ENCODE measurements around the gene RAB6C.
"Not testable (repeated sequence)": the region's sequence is repeated elsewhere in the genome, so short reads cannot be mapped to it uniquely, and the experiment has no call there.

The RAB6C gene

GRCh38 chr2:129993151-129993550 lies 13.7 kb downstream of the RAB6C start:
- WGBS, 2 experiments (ENCODE audit: insufficient coverage in 2 of 2) = 75 to 77% methylated on average over 7 to 12 of the region's 20 CpGs
- H3K27ac ChIP-seq (ENCODE audit: low read depth, low read length, severe bottlenecking) = not testable (repeated sequence)

DNA sequence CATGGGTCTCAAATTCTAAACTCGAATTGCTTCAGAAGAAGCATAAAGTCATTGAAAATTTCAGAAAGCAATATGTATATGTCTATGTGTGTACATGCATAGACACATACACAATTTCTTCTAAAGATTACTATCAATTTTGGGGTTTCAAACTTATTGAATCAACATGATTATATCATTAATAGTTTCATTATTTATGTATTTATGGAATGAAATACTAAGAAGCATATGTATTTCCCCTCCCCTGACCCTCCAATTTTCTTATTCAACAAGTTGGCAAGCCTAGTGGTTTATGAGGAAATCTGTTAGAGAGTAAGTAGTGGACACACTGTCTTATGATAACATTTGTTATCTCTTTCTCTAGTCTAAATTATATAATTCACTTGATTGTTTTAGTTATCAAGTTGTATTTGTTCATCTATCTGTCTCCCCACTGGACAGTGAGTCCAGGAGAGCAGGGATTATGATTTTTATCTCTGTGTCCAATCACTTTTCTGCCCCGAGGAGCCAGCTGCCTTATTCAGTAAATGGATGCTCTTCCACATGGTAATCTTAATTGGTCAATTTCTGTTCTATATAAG lies 17.3 kb downstream of the RAB6C start:
- WGBS, 2 experiments (ENCODE audit: insufficient coverage in 2 of 2) = 80% methylated on average over 1 of the region's 2 CpGs; no CpG with 5 or more reads in 1 of the 2 experiments
- not testable (repeated sequence) for H3K27ac ChIP-seq (ENCODE audit: low read depth, low read length, severe bottlenecking); H3K4me3 ChIP-seq (ENCODE audit: extremely low read depth, insufficient read depth, low read length, poor library complexity, severe bottlenecking); H3K36me3 ChIP-seq (ENCODE audit: control insufficient read depth, insufficient read depth, low read length); H3K9me3 ChIP-seq (ENCODE audit: control insufficient read depth, low read length); H3K4me1 ChIP-seq (ENCODE audit: control insufficient read depth, insufficient read depth, low read length, poor library complexity, severe bottlenecking)

More at GRCh38 chr2:129993151-129993550, 13.7 kb downstream of the RAB6C start:
- not testable (repeated sequence) for H3K36me3 ChIP-seq (ENCODE audit: control insufficient read depth, insufficient read depth, low read length); H3K4me1 ChIP-seq (ENCODE audit: control insufficient read depth, insufficient read depth, low read length, poor library complexity, severe bottlenecking); H3K4me3 ChIP-seq (ENCODE audit: extremely low read depth, insufficient read depth, low read length, poor library complexity, severe bottlenecking); H3K9me3 ChIP-seq (ENCODE audit: control insufficient read depth, low read length)

GRCh38 chr2:129998771-129999170 lies 19.3 kb downstream of the RAB6C start:
- WGBS, 2 experiments (ENCODE audit: insufficient coverage in 2 of 2) = 81 to 85% methylated on average over 4 to 5 of the region's 6 CpGs
- H3K4me1 ChIP-seq (ENCODE audit: control insufficient read depth, insufficient read depth, low read length, poor library complexity, severe bottlenecking) = not testable (repeated sequence)

GRCh38 chr2:130005862-130006261 lies 26.4 kb downstream of the RAB6C start:
- H3K9me3 ChIP-seq (ENCODE audit: control insufficient read depth, low read length); H3K36me3 ChIP-seq (ENCODE audit: control insufficient read depth, insufficient read depth, low read length); H3K4me3 ChIP-seq (ENCODE audit: extremely low read depth, insufficient read depth, low read length, poor library complexity, severe bottlenecking); H3K27ac ChIP-seq (ENCODE audit: low read depth, low read length, severe bottlenecking); H3K4me1 ChIP-seq (ENCODE audit: control insufficient read depth, insufficient read depth, low read length, poor library complexity, severe bottlenecking): not testable (repeated sequence)
- WGBS, 2 experiments (ENCODE audit: insufficient coverage in 2 of 2) = 6 to 10% methylated on average over 19 to 20 of the region's 42 CpGs

More at GRCh38 chr2:129998771-129999170, 19.3 kb downstream of the RAB6C start:
- H3K4me3 ChIP-seq (ENCODE audit: extremely low read depth, insufficient read depth, low read length, poor library complexity, severe bottlenecking); H3K36me3 ChIP-seq (ENCODE audit: control insufficient read depth, insufficient read depth, low read length); H3K9me3 ChIP-seq (ENCODE audit: control insufficient read depth, low read length); H3K27ac ChIP-seq (ENCODE audit: low read depth, low read length, severe bottlenecking): not testable (repeated sequence)

DNA sequence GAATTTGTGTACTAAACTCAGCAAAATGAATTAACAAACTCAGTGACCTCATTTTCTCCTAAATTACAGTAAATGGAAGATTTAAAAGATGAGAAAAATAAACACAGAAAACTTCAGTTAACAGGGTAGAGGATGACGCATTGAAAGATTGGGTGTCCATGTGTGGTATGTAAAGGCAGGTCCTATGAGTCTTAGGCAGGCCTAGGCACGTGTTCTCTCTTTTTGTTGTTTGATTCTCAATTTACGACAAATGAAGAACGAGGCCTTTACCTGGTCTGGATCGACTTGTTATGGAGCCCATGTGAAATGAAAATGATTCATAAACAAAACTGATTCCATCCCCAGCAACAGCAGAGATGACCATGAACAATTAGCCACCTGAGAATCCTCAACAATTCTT lies 37.2 kb downstream of the RAB6C start:
- 80 to 90% methylated on average over 2 of the region's 5 CpGs for WGBS, 2 experiments (ENCODE audit: insufficient coverage in 2 of 2)
- H3K27ac ChIP-seq (ENCODE audit: low read depth, low read length, severe bottlenecking); H3K4me3 ChIP-seq (ENCODE audit: extremely low read depth, insufficient read depth, low read length, poor library complexity, severe bottlenecking); H3K4me1 ChIP-seq (ENCODE audit: control insufficient read depth, insufficient read depth, low read length, poor library complexity, severe bottlenecking); H3K9me3 ChIP-seq (ENCODE audit: control insufficient read depth, low read length); H3K36me3 ChIP-seq (ENCODE audit: control insufficient read depth, insufficient read depth, low read length): not testable (repeated sequence)

- no peak overlapping the region for H3K4me3 ChIP-seq (ENCODE audit: extremely low read depth, insufficient read depth, low read length, poor library complexity, severe bottlenecking)
- H3K4me1 ChIP-seq (ENCODE audit: control insufficient read depth, insufficient read depth, low read length, poor library complexity, severe bottlenecking) = no peaks in the 10 kb centered on the region
- WGBS, 2 experiments (ENCODE audit: insufficient coverage in 2 of 2) = 79 to 100% methylated on average over 1 to 2 of the region's 2 CpGs
- H3K27ac ChIP-seq (ENCODE audit: low read depth, low read length, severe bottlenecking) = no peak overlapping the region
- H3K9me3 ChIP-seq (ENCODE audit: control insufficient read depth, low read length) = no peaks in the 10 kb centered on the region
- no peaks in the 10 kb centered on the region for H3K36me3 ChIP-seq (ENCODE audit: control insufficient read depth, insufficient read depth, low read length)
Observed at GRCh38 chr2:130019402-130019801, 39.9 kb downstream of the RAB6C start.

DNA sequence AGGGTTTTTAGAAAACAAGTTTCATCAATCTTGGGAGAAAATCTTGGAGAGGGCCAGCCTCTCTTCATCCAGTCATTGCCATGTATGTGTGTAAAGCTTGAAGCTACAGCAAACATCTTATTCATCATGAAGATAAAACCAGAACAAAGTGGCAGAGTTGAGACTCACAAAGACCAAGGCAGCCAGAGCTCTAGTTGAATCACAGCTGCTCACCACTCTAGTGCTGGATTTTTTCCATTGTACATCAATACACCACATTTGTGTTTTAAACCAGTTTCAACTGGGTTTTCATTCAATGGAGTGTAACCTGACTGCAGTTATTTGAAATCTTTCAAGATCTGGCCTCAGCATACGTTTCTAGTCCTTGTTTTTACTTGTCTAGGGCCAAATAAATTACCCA lies 40.6 kb downstream of the RAB6C start:
- not testable (repeated sequence) for H3K4me1 ChIP-seq (ENCODE audit: control insufficient read depth, insufficient read depth, low read length, poor library complexity, severe bottlenecking); H3K36me3 ChIP-seq (ENCODE audit: control insufficient read depth, insufficient read depth, low read length); H3K9me3 ChIP-seq (ENCODE audit: control insufficient read depth, low read length); H3K27ac ChIP-seq (ENCODE audit: low read depth, low read length, severe bottlenecking); H3K4me3 ChIP-seq (ENCODE audit: extremely low read depth, insufficient read depth, low read length, poor library complexity, severe bottlenecking)
- WGBS, 2 experiments (ENCODE audit: insufficient coverage in 2 of 2) = 67% methylated on average over 1 of the region's 1 CpG; no CpG with 5 or more reads in 1 of the 2 experiments

- not testable (repeated sequence) for H3K4me1 ChIP-seq (ENCODE audit: control insufficient read depth, insufficient read depth, low read length, poor library complexity, severe bottlenecking); H3K36me3 ChIP-seq (ENCODE audit: control insufficient read depth, insufficient read depth, low read length); H3K27ac ChIP-seq (ENCODE audit: low read depth, low read length, severe bottlenecking); H3K4me3 ChIP-seq (ENCODE audit: extremely low read depth, insufficient read depth, low read length, poor library complexity, severe bottlenecking); H3K9me3 ChIP-seq (ENCODE audit: control insufficient read depth, low read length)
- 83% methylated on average over 1 of the region's 1 CpG; no CpG with 5 or more reads in 1 of the 2 experiments for WGBS, 2 experiments (ENCODE audit: insufficient coverage in 2 of 2)
Observed at GRCh38 chr2:130025931-130026330, 46.5 kb downstream of the RAB6C start.

All from mesodermal cell (in vitro differentiated cells).